Adipocyte (in vitro differentiated cells): ENCODE results near the gene RAB6C.
"Not testable (repeated sequence)": the region's sequence is repeated elsewhere in the genome, so short reads cannot be mapped to it uniquely, and the experiment has no call there.

Source experiments
- DNase-seq: peaks from one replicate; pipeline ENCODE4 v3.0.0-alpha.2; 2015; ENCODE audit warnings: low read depth
- H3K27me3 ChIP-seq: replicated peaks from 2 replicates; pipeline ENCODE4 v1.7.0; 2013; ENCODE audit warnings: mild to moderate bottlenecking, low read length, moderate library complexity; ENCODE audit not compliant: control insufficient read depth, insufficient read depth
- H3K36me3 ChIP-seq: 2 replicates; pipeline ENCODE4 v1.7.0; 2013; ENCODE audit warnings: low read length, mild to moderate bottlenecking, moderate library complexity; ENCODE audit not compliant: control insufficient read depth, insufficient read depth, severe bottlenecking
- H3K4me1 ChIP-seq: 2 replicates; pipeline ENCODE4 v1.7.0; 2013; ENCODE audit warnings: mild to moderate bottlenecking, low read length, moderate library complexity; ENCODE audit not compliant: control insufficient read depth, insufficient read depth
- H3K4me3 ChIP-seq: 2 replicates; pipeline ENCODE4 v1.7.0; 2013; ENCODE audit warnings: mild to moderate bottlenecking, low read length, moderate library complexity
- H3K9ac ChIP-seq: 2 replicates; pipeline ENCODE4 v1.7.0; 2013; ENCODE audit warnings: mild to moderate bottlenecking, low read length, moderate library complexity
- H3K9me3 ChIP-seq: 2 replicates; pipeline ENCODE4 v1.7.0; 2013; ENCODE audit warnings: mild to moderate bottlenecking, low read length, moderate library complexity; ENCODE audit not compliant: control insufficient read depth

RAB6C gene

GRCh38 chr2:129979629-129980155, at the start of gene RAB6C:
RAB6C (plus strand) TSS chr2:129979666; CDS start chr2:129980116, 450 bp downstream.
- not testable (repeated sequence) for H3K36me3 ChIP-seq, H3K27me3 ChIP-seq, H3K4me1 ChIP-seq, H3K9me3 ChIP-seq, H3K9ac ChIP-seq
- peak; percentile 24 for DNase-seq
- peak within 1 kb of the TSS; percentile 74 for H3K4me3 ChIP-seq

GRCh38 chr2:129930451-129930850, 49.0 kb upstream of the RAB6C start:
- Histone ChIP-seq H3K9me3 (no peaks in the 10 kb centered on the region), H3K4me1 (peaks cover 22% of the 10 kb centered on the region), H3K4me3 (no peak overlapping the region), H3K36me3 (no peaks in the 10 kb centered on the region), H3K27me3 (peaks cover 2% of the 10 kb centered on the region), H3K9ac (no peak overlapping the region)
- DNase-seq, result no peak

GRCh38 chr2:129933387-129933786, 46.1 kb upstream of the RAB6C start:
- peak overlapping the region; percentile 63 for H3K9ac ChIP-seq
- peak overlapping the region; percentile 55 for H3K4me3 ChIP-seq
- H3K4me1 ChIP-seq, result peaks cover 22% of the 10 kb centered on the region
- H3K9me3 ChIP-seq, H3K27me3 ChIP-seq, H3K36me3 ChIP-seq, DNase-seq: not testable (repeated sequence)

- H3K9me3 ChIP-seq, result no peaks in the 10 kb centered on the region
- H3K4me3 ChIP-seq, result peak overlapping the region; percentile 55
- peaks cover 21% of the 10 kb centered on the region for H3K4me1 ChIP-seq
- H3K27me3 ChIP-seq, result no peaks in the 10 kb centered on the region
- peak overlapping the region; percentile 63 for H3K9ac ChIP-seq
- no peaks in the 10 kb centered on the region for H3K36me3 ChIP-seq
- DNase-seq, result peak; percentile 46
Measured at GRCh38 chr2:129934044-129934822, 45.2 kb upstream of the RAB6C start.

GRCh38 chr2:129935118-129935517, 44.3 kb upstream of the RAB6C start:
- no peak overlapping the region for H3K9ac ChIP-seq
- DNase-seq, result peak; percentile 30
- no peaks in the 10 kb centered on the region for H3K36me3 ChIP-seq
- peaks cover 2% of the 10 kb centered on the region for H3K27me3 ChIP-seq
- no peaks in the 10 kb centered on the region for H3K9me3 ChIP-seq
- peaks cover 12% of the 10 kb centered on the region for H3K4me1 ChIP-seq
- H3K4me3 ChIP-seq, result no peak overlapping the region

GRCh38 chr2:129936334-129936934, 43.0 kb upstream of the RAB6C start:
- no peaks in the 10 kb centered on the region for H3K9me3 ChIP-seq
- H3K4me3 ChIP-seq, result no peak overlapping the region
- H3K36me3 ChIP-seq, result no peaks in the 10 kb centered on the region
- H3K4me1 ChIP-seq, result peaks cover 12% of the 10 kb centered on the region
- no peak overlapping the region for H3K9ac ChIP-seq
- H3K27me3 ChIP-seq, result peaks cover 5% of the 10 kb centered on the region
- peak; percentile 84 for DNase-seq

GRCh38 chr2:129938850-129939471, 40.5 kb upstream of the RAB6C start:
- H3K36me3 ChIP-seq, H3K27me3 ChIP-seq, H3K9ac ChIP-seq, H3K4me3 ChIP-seq, DNase-seq, H3K9me3 ChIP-seq, H3K4me1 ChIP-seq: not testable (repeated sequence)

GRCh38 chr2:129943456-129943855, 36.0 kb upstream of the RAB6C start:
- not testable (repeated sequence) for H3K4me3 ChIP-seq, DNase-seq, H3K9me3 ChIP-seq, H3K4me1 ChIP-seq, H3K27me3 ChIP-seq, H3K9ac ChIP-seq, H3K36me3 ChIP-seq

- no peak for DNase-seq
- Histone ChIP-seq H3K4me3 (no peak overlapping the region), H3K27me3 (no peaks in the 10 kb centered on the region), H3K9ac (no peak overlapping the region), H3K9me3 (no peaks in the 10 kb centered on the region), H3K4me1 (no peaks in the 10 kb centered on the region), H3K36me3 (no peaks in the 10 kb centered on the region)
Measured at GRCh38 chr2:129945557-129945956, 33.9 kb upstream of the RAB6C start.

- not testable (repeated sequence) for H3K27me3 ChIP-seq, H3K4me3 ChIP-seq, H3K36me3 ChIP-seq, H3K9me3 ChIP-seq, H3K9ac ChIP-seq, DNase-seq, H3K4me1 ChIP-seq
Measured at GRCh38 chr2:129947712-129948111, 31.8 kb upstream of the RAB6C start.

- not testable (repeated sequence) for H3K9me3 ChIP-seq, H3K36me3 ChIP-seq, H3K27me3 ChIP-seq, DNase-seq, H3K4me3 ChIP-seq, H3K4me1 ChIP-seq, H3K9ac ChIP-seq
Measured at GRCh38 chr2:129956171-129956570, 23.3 kb upstream of the RAB6C start.
